ENCODE data around the gene NENF.

GRCh38 chr1:212428496-212428895 lies 4.2 kb upstream of the NENF start:
- TF ChIP-seq CTCF (conservative IDR thresholded peaks at IDR 0.05; ENCODE audit: low read depth, low read length): no peak
- TF ChIP-seq EZH2 (IDR thresholded peaks at IDR 0.05; ENCODE audit: borderline replicate concordance, low read depth, low read length, poor library complexity, severe bottlenecking): no peak
